ENCODE results near the gene MAPKAP1. TPM values are rescaled to one million over a fixed set of nuclear protein-coding genes. Genes with fewer than 3 reads are reported as not detected.
"Not testable (repeated sequence)": the region's sequence is repeated elsewhere in the genome, so short reads cannot be mapped to it uniquely, and the experiment has no call there.

MAPKAP1 gene
- total RNA-seq, 1 donor from 2014 or later: 81.9 TPM

DNA sequence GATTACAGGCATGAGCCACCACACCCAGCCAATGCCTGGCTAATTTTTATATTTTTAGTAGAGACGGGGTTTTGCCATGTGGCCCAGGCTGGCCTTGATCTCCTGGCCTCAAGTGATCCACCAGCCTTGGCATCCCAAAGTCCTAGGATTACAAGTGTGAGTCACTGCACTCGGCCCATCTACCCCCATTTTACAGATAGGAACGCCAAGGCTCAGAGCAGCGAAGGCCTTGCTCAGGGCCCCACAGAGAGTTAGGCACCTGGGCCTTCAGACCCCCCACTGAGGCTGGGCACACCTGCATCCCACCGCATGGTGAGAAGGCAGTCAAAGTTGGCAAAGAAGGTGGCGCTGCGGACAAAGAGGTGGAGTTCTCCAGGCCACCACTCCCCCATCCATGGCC, 302.3 kb downstream of the MAPKAP1 start:
- DNase-seq (ENCODE audit: low read depth) (no peak), FAIRE-seq (no peak)
- TF ChIP-seq, protein P1, sequence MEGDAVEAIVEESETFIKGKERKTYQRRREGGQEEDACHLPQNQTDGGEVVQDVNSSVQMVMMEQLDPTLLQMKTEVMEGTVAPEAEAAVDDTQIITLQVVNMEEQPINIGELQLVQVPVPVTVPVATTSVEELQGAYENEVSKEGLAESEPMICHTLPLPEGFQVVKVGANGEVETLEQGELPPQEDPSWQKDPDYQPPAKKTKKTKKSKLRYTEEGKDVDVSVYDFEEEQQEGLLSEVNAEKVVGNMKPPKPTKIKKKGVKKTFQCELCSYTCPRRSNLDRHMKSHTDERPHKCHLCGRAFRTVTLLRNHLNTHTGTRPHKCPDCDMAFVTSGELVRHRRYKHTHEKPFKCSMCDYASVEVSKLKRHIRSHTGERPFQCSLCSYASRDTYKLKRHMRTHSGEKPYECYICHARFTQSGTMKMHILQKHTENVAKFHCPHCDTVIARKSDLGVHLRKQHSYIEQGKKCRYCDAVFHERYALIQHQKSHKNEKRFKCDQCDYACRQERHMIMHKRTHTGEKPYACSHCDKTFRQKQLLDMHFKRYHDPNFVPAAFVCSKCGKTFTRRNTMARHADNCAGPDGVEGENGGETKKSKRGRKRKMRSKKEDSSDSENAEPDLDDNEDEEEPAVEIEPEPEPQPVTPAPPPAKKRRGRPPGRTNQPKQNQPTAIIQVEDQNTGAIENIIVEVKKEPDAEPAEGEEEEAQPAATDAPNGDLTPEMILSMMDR (IDR thresholded peaks at IDR 0.05; ENCODE audit: insufficient read depth, low read length, severe bottlenecking): no peak
- no peak overlapping the region for H3K4me3 ChIP-seq (ENCODE audit: low read depth, low read length)
- H3K27me3 ChIP-seq (ENCODE audit: control insufficient read depth, insufficient read depth, low read length): no peaks in the 10 kb centered on the region
- H3K36me3 ChIP-seq (ENCODE audit: control insufficient read depth, insufficient read depth, low read length): no peaks in the 10 kb centered on the region

- no peak for FAIRE-seq
- no peaks in the 10 kb centered on the region for H3K36me3 ChIP-seq (ENCODE audit: control insufficient read depth, insufficient read depth, low read length)
- no peak overlapping the region for H3K4me3 ChIP-seq (ENCODE audit: low read depth, low read length)
- TF ChIP-seq, protein P1 (IDR thresholded peaks at IDR 0.05; ENCODE audit: insufficient read depth, low read length, severe bottlenecking): no peak
- H3K27me3 ChIP-seq (ENCODE audit: control insufficient read depth, insufficient read depth, low read length): no peaks in the 10 kb centered on the region
- no peak for DNase-seq (ENCODE audit: low read depth)
Measured at GRCh38 chr9:125400725-125401716, 306.0 kb downstream of the MAPKAP1 start.

- H3K27me3 ChIP-seq (ENCODE audit: control insufficient read depth, insufficient read depth, low read length); DNase-seq (ENCODE audit: low read depth); FAIRE-seq; H3K4me3 ChIP-seq (ENCODE audit: low read depth, low read length); H3K36me3 ChIP-seq (ENCODE audit: control insufficient read depth, insufficient read depth, low read length): not testable (repeated sequence)
Measured at GRCh38 chr9:125400232-125400631, 306.8 kb downstream of the MAPKAP1 start.

GRCh38 chr9:125399666-125400065, 307.3 kb downstream of the MAPKAP1 start:
- FAIRE-seq: no peak
- Histone ChIP-seq H3K27me3 (ENCODE audit: control insufficient read depth, insufficient read depth, low read length) (no peaks in the 10 kb centered on the region), H3K4me3 (ENCODE audit: low read depth, low read length) (no peak overlapping the region), H3K36me3 (ENCODE audit: control insufficient read depth, insufficient read depth, low read length) (no peaks in the 10 kb centered on the region)
- TF ChIP-seq, protein P1 (IDR thresholded peaks at IDR 0.05; ENCODE audit: insufficient read depth, low read length, severe bottlenecking): no peak
- no peak for DNase-seq (ENCODE audit: low read depth)

- Histone ChIP-seq H3K27me3 (ENCODE audit: control insufficient read depth, insufficient read depth, low read length) (no peaks in the 10 kb centered on the region), H3K36me3 (ENCODE audit: control insufficient read depth, insufficient read depth, low read length) (no peaks in the 10 kb centered on the region), H3K4me3 (ENCODE audit: low read depth, low read length) (no peak overlapping the region)
- FAIRE-seq (no peak), DNase-seq (ENCODE audit: low read depth) (no peak)
- TF ChIP-seq, protein P1 (IDR thresholded peaks at IDR 0.05; ENCODE audit: insufficient read depth, low read length, severe bottlenecking): no peak
Measured at GRCh38 chr9:125399165-125399564, 307.8 kb downstream of the MAPKAP1 start.

- no peak overlapping the region for H3K4me3 ChIP-seq (ENCODE audit: low read depth, low read length)
- DNase-seq (ENCODE audit: low read depth) (no peak), FAIRE-seq (no peak)
- H3K36me3 ChIP-seq (ENCODE audit: control insufficient read depth, insufficient read depth, low read length): no peaks in the 10 kb centered on the region
- H3K27me3 ChIP-seq (ENCODE audit: control insufficient read depth, insufficient read depth, low read length): no peaks in the 10 kb centered on the region
- TF ChIP-seq, protein P1 (IDR thresholded peaks at IDR 0.05; ENCODE audit: insufficient read depth, low read length, severe bottlenecking): no peak
Measured at GRCh38 chr9:125398243-125398642, 308.8 kb downstream of the MAPKAP1 start.
